Fibroblast of lung (primary cell): ENCODE results near the gene NEK6. TPM values are rescaled to one million over a fixed set of nuclear protein-coding genes. Genes with fewer than 3 reads are reported as not detected.
A peak's percentile ranks its signal among the peaks of the same experiment; 100 is the strongest.

Experiments used
- DNase-seq, 2 donors: peaks; one replicate each; pipeline versions ENCODE4 v3.0.0 to v3.0.0-alpha.2; 2010; ENCODE audit warnings: low read depth in 2 of 2
- H2AFZ ChIP-seq: 2 replicates; pipeline ENCODE4 v1.5.1; 2012; ENCODE audit warnings: low read length, control low read depth, inconsistent platforms
- H3K27ac ChIP-seq: 2 replicates; pipeline ENCODE4 v1.5.1; 2011; ENCODE audit warnings: low read length, control low read depth; ENCODE audit not compliant: insufficient read depth
- H3K27me3 ChIP-seq: 2 replicates; pipeline ENCODE4 v1.5.1; 2011; ENCODE audit warnings: mild to moderate bottlenecking, low read length; ENCODE audit not compliant: control insufficient read depth, insufficient read depth
- H3K36me3 ChIP-seq: 2 replicates; pipeline ENCODE4 v1.5.1; 2011; ENCODE audit warnings: low read length; ENCODE audit not compliant: control insufficient read depth, insufficient read depth
- H3K4me1 ChIP-seq: 2 replicates; pipeline ENCODE4 v1.5.1; 2011; ENCODE audit warnings: low read length; ENCODE audit not compliant: control insufficient read depth, insufficient read depth; ENCODE audit errors: extremely low read depth
- H3K4me2 ChIP-seq: 2 replicates; pipeline ENCODE4 v1.5.1; 2011; ENCODE audit warnings: low read length, control low read depth; ENCODE audit not compliant: insufficient read depth; ENCODE audit errors: extremely low read depth
- H3K4me3 ChIP-seq, 4 experiments: fragments of 200-600 bp in 1 of 4; sonication (generic) in 1 of 4; replicated peaks in 1 of 4; 2 replicates each; pipeline ENCODE4 v1.5.1; 2011 to 2016; ENCODE audit warnings: low read length in 4 of 4, low read depth in 3 of 4, mild to moderate bottlenecking in 3 of 4, control low read depth in 2 of 4, inconsistent platforms in 1 of 4, mixed read lengths in 1 of 4; ENCODE audit not compliant: insufficient read depth in 1 of 4; ENCODE audit errors: control extremely low read depth in 1 of 4
- H3K79me2 ChIP-seq: 2 replicates; pipeline ENCODE4 v1.5.1; 2012; ENCODE audit warnings: mild to moderate bottlenecking, low read length, inconsistent platforms; ENCODE audit not compliant: control insufficient read depth, insufficient read depth
- H3K9ac ChIP-seq: 2 replicates; pipeline ENCODE4 v1.5.1; 2011; ENCODE audit warnings: mild to moderate bottlenecking, low read length, control low read depth; ENCODE audit not compliant: insufficient read depth
- H3K9me3 ChIP-seq: 2 replicates; pipeline ENCODE4 v1.5.1; 2012; ENCODE audit warnings: low read depth, low read length; ENCODE audit not compliant: control insufficient read depth, insufficient read depth
- H4K20me1 ChIP-seq: 2 replicates; pipeline ENCODE4 v1.5.1; 2011; ENCODE audit warnings: low read length; ENCODE audit not compliant: control insufficient read depth, insufficient read depth; ENCODE audit errors: extremely low read depth
- CTCF ChIP-seq, 2 donors: IDR thresholded peaks in 1 of 2; conservative IDR thresholded peaks in 1 of 2; 1 replicate in 1 of 2; 2 replicates in 1 of 2; pipeline ENCODE4 v1.5.1; 2011 to 2012; ENCODE audit warnings: low read length in 2 of 2, control low read depth in 1 of 2, inconsistent platforms in 1 of 2, low read depth in 1 of 2, mild to moderate bottlenecking in 1 of 2
- EZH2 ChIP-seq: IDR thresholded peaks from 2 replicates; pipeline ENCODE4 v1.5.1; 2012; ENCODE audit warnings: low read length, control low read depth, mild to moderate bottlenecking; ENCODE audit errors: missing control alignments
- polyA plus RNA-seq, 2 donors: library from polyadenylated mRNA; depleted of rRNA in 1 of 2; stranded (reverse) in 1 of 2; unstranded in 1 of 2; fragments of >200 nt; gene quantifications; 2 replicates each; pipeline ENCODE4 v1.2.1, GENCODE V29; 2011 to 2012; ENCODE audit warnings: missing spikeins in 1 of 2
- total RNA-seq: library from RNA; depleted of rRNA; stranded (reverse); fragments of >200 nt; gene quantifications from 2 replicates; pipeline ENCODE4 v1.2.1, GENCODE V29; 2014

The NEK6 gene
- total and polyA plus RNA-seq, 2 donors (not counting 1 experiment from before 2014, with no cell fraction given): 71.2 to 71.4 TPM

GRCh38 chr9:124392871-124393460 is 135.2 kb downstream of the NEK6 start:
- no peak overlapping the region for H3K9ac ChIP-seq
- H3K4me3 ChIP-seq: peak overlapping the region in 1 of 4 experiments; percentile 19
- H3K4me1 ChIP-seq: peaks cover 35% of the 10 kb centered on the region

GRCh38 chr9:124394167-124394566 is 136.4 kb downstream of the NEK6 start:
- no peak overlapping the region for H3K9ac ChIP-seq
- H3K27me3 ChIP-seq: no peaks in the 10 kb centered on the region
- H3K4me3 ChIP-seq: no peak overlapping the region
- TF ChIP-seq EZH2: no peak
- no peak for TF ChIP-seq CTCF (conservative IDR thresholded peaks at IDR 0.05 in 1 of 2, IDR thresholded peaks at IDR 0.05 in 1 of 2; ENCODE audit: low read depth in 1 of 2, low read length in 2 of 2)
- H3K9me3 ChIP-seq: no peaks in the 10 kb centered on the region
- H3K79me2 ChIP-seq: peaks cover 78% of the 10 kb centered on the region
- no peak overlapping the region for H3K4me2 ChIP-seq
- DNase-seq: peak in 1 of 2 donors; percentile 30
- no peaks in the 10 kb centered on the region for H4K20me1 ChIP-seq
- H3K4me1 ChIP-seq: peaks cover 38% of the 10 kb centered on the region
- H3K27ac ChIP-seq: peak overlapping the region; percentile 14
- H3K36me3 ChIP-seq: peaks cover 2% of the 10 kb centered on the region
- no peak overlapping the region for H2AFZ ChIP-seq

More at GRCh38 chr9:124392871-124393460, 135.2 kb downstream of the NEK6 start:
- Histone ChIP-seq H2AFZ (no peak overlapping the region), H3K9me3 (no peaks in the 10 kb centered on the region), H4K20me1 (no peaks in the 10 kb centered on the region), H3K79me2 (peaks cover 79% of the 10 kb centered on the region), H3K4me2 (peak overlapping the region; percentile 50), H3K36me3 (peaks cover 2% of the 10 kb centered on the region), H3K27ac (peak overlapping the region; percentile 18), H3K27me3 (no peaks in the 10 kb centered on the region)
- DNase-seq: peak; percentile 81 to 96
- TF ChIP-seq EZH2 (no peak), CTCF (conservative IDR thresholded peaks at IDR 0.05 in 1 of 2, IDR thresholded peaks at IDR 0.05 in 1 of 2; ENCODE audit: low read depth in 1 of 2, low read length in 2 of 2) (peak; percentile 48 to 66)

- H3K4me2 ChIP-seq: no peak overlapping the region
- no peaks in the 10 kb centered on the region for H3K9me3 ChIP-seq
- H3K36me3 ChIP-seq: peaks cover 2% of the 10 kb centered on the region
- TF ChIP-seq CTCF (conservative IDR thresholded peaks at IDR 0.05 in 1 of 2, IDR thresholded peaks at IDR 0.05 in 1 of 2; ENCODE audit: low read depth in 1 of 2, low read length in 2 of 2) (peak in 1 of 2 donors; percentile 30), EZH2 (no peak)
- H4K20me1 ChIP-seq: no peaks in the 10 kb centered on the region
- H3K27me3 ChIP-seq: no peaks in the 10 kb centered on the region
- H3K4me3 ChIP-seq: no peak overlapping the region
- H2AFZ ChIP-seq: no peak overlapping the region
- H3K9ac ChIP-seq: no peak overlapping the region
- no peak overlapping the region for H3K27ac ChIP-seq
- H3K4me1 ChIP-seq: peaks cover 37% of the 10 kb centered on the region
- H3K79me2 ChIP-seq: peaks cover 78% of the 10 kb centered on the region
- DNase-seq: no peak
Measured at GRCh38 chr9:124394596-124394995, 136.8 kb downstream of the NEK6 start.
